ENCODE data around the gene CRTC1. TPM values are rescaled to one million over a fixed set of nuclear protein-coding genes. Genes with fewer than 3 reads are reported as not detected.

The CRTC1 gene
- total and polyA plus RNA-seq, 2 experiments from 2014 or later, result 2.5 to 4.8 TPM

DNA sequence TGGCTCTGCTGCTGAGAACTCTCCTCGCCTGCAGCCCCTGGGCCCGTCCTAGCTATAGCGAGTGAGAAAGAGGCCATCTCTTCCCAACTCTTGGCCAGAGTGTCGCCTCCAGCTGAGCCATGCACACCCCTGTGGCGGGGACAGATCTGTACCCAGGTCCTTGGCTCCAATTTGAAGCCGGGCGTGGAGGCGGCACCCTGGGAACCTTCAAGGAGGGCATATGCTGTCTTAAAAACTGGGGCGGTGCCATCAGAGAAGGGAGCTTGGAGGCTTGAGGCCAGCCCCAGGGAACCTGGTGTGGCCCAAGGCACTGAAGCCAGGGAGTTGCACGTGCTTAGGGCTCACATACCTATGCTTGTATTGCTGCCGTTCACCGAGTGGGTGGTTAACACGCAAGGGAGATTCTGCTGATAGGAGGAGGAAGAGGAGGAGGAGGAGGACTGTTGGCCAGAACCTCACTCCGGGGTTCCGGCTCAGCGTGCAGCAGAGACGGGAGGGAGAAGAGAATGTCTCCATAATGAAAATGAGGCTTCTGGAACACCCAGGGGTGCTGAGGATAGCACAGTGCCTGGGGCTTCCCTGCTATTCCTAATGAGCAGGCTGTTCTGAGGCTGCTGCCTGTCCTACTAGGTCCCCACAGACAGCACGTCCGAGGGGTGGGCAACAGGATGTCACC is 67.0 kb downstream of the CRTC1 start:
- no peak overlapping the region for H3K4me2 ChIP-seq
- WGBS (ENCODE audit: low lambda C conversion rate, missing lambda C conversion rate), result 93% methylated on average over 19 of the region's 19 CpGs
- no peaks in the 10 kb centered on the region for H3K27me3 ChIP-seq
- H3K9me2 ChIP-seq (replicated peaks; ENCODE audit: insufficient read depth), result no peaks in the 10 kb centered on the region
- DNase-seq (ENCODE audit: low spot score), result no peak
- H3K4me3 ChIP-seq, result no peak overlapping the region
- no peaks in the 10 kb centered on the region for H3K36me3 ChIP-seq (replicated peaks; ENCODE audit: insufficient read depth, low read depth)
- no peaks in the 10 kb centered on the region for H4K20me1 ChIP-seq (ENCODE audit: insufficient read depth, poor library complexity, severe bottlenecking)
- no peak overlapping the region for H2AFZ ChIP-seq
- H3K27ac ChIP-seq, result no peak overlapping the region
- H3K79me2 ChIP-seq, result no peaks in the 10 kb centered on the region
- no peaks in the 10 kb centered on the region for H3K9me3 ChIP-seq (ENCODE audit: low read depth)
- peaks cover 10% of the 10 kb centered on the region for H3K4me1 ChIP-seq (ENCODE audit: insufficient read depth)
- TF ChIP-seq, protein P1, sequence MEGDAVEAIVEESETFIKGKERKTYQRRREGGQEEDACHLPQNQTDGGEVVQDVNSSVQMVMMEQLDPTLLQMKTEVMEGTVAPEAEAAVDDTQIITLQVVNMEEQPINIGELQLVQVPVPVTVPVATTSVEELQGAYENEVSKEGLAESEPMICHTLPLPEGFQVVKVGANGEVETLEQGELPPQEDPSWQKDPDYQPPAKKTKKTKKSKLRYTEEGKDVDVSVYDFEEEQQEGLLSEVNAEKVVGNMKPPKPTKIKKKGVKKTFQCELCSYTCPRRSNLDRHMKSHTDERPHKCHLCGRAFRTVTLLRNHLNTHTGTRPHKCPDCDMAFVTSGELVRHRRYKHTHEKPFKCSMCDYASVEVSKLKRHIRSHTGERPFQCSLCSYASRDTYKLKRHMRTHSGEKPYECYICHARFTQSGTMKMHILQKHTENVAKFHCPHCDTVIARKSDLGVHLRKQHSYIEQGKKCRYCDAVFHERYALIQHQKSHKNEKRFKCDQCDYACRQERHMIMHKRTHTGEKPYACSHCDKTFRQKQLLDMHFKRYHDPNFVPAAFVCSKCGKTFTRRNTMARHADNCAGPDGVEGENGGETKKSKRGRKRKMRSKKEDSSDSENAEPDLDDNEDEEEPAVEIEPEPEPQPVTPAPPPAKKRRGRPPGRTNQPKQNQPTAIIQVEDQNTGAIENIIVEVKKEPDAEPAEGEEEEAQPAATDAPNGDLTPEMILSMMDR (IDR thresholded peaks at IDR 0.05; ENCODE audit: poor library complexity), result no peak
- TF ChIP-seq EZH2 (IDR thresholded peaks at IDR 0.05; ENCODE audit: borderline replicate concordance) (no peak), EZH2phosphoT487 (IDR thresholded peaks at IDR 0.05; ENCODE audit: low read depth, severe bottlenecking, unreplicated experiment) (no peak)

DNA sequence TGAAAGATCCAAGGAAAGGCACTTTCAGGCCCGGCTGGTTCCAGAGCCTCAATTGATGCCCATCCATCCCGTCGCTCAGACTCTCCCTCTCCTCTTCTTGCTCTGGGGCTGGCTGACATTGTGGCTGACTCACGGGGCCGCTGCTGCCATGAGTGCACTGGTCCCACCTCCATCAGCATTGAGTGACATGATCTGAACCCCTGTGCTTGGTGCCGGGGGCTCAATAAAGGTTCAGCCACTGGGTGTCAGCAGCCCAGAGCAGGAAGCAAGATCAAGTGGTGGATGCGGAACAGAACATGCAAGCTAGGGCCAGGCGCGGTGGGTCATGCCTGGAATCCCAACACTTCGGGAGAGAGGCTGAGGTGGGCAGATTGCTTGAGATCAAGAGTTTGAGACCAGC is 68.1 kb downstream of the CRTC1 start:
- no peak overlapping the region for H2AFZ ChIP-seq
- 97% methylated on average over 10 of the region's 10 CpGs for WGBS (ENCODE audit: low lambda C conversion rate, missing lambda C conversion rate)
- no peak overlapping the region for H3K27ac ChIP-seq
- no peak overlapping the region for H3K4me3 ChIP-seq
- DNase-seq (ENCODE audit: low spot score), result no peak
- H3K27me3 ChIP-seq, result no peaks in the 10 kb centered on the region
- H3K4me1 ChIP-seq (ENCODE audit: insufficient read depth), result peaks cover 3% of the 10 kb centered on the region
- H3K9me3 ChIP-seq (ENCODE audit: low read depth), result no peaks in the 10 kb centered on the region
- H3K79me2 ChIP-seq, result no peaks in the 10 kb centered on the region
- no peak overlapping the region for H3K4me2 ChIP-seq
- H3K9me2 ChIP-seq (replicated peaks; ENCODE audit: insufficient read depth), result no peaks in the 10 kb centered on the region
- TF ChIP-seq EZH2phosphoT487 (IDR thresholded peaks at IDR 0.05; ENCODE audit: low read depth, severe bottlenecking, unreplicated experiment) (no peak), EZH2 (IDR thresholded peaks at IDR 0.05; ENCODE audit: borderline replicate concordance) (no peak)
- TF ChIP-seq, protein P1 (IDR thresholded peaks at IDR 0.05; ENCODE audit: poor library complexity), result no peak
- H4K20me1 ChIP-seq (ENCODE audit: insufficient read depth, poor library complexity, severe bottlenecking), result no peaks in the 10 kb centered on the region
- H3K36me3 ChIP-seq (replicated peaks; ENCODE audit: insufficient read depth, low read depth), result no peaks in the 10 kb centered on the region

DNA sequence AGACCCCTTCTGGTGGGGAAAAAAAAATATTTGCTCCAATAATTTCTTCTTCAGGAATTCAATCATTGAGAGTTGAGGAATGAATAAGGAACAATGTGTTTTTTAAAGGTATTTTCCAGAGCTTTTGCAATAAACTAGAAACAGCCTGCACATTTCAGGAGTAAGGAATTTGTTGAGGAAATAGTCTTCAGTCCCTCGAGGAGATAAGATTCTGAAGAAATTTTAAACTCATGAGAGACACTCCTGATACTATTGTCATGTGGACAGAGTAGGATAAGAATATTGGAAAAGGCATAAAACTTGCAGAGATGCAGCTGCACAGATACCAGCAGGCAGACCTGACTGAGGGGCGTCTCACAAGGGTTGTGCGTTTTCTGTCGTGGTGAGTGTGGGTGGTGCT is 71.0 kb downstream of the CRTC1 start:
- H3K9me3 ChIP-seq (ENCODE audit: low read depth), result no peaks in the 10 kb centered on the region
- no peak overlapping the region for H3K4me2 ChIP-seq
- DNase-seq (ENCODE audit: low spot score), result no peak
- peaks cover 2% of the 10 kb centered on the region for H3K4me1 ChIP-seq (ENCODE audit: insufficient read depth)
- TF ChIP-seq, protein P1 (IDR thresholded peaks at IDR 0.05; ENCODE audit: poor library complexity), result no peak
- TF ChIP-seq EZH2 (IDR thresholded peaks at IDR 0.05; ENCODE audit: borderline replicate concordance), result no peak
- no peak for TF ChIP-seq EZH2phosphoT487 (IDR thresholded peaks at IDR 0.05; ENCODE audit: low read depth, severe bottlenecking, unreplicated experiment)
- no peaks in the 10 kb centered on the region for H3K9me2 ChIP-seq (replicated peaks; ENCODE audit: insufficient read depth)
- no peak overlapping the region for H2AFZ ChIP-seq
- no peaks in the 10 kb centered on the region for H3K27me3 ChIP-seq
- H3K36me3 ChIP-seq (replicated peaks; ENCODE audit: insufficient read depth, low read depth), result no peaks in the 10 kb centered on the region
- no peak overlapping the region for H3K4me3 ChIP-seq
- WGBS (ENCODE audit: low lambda C conversion rate, missing lambda C conversion rate), result 90% methylated on average over 4 of the region's 4 CpGs
- no peaks in the 10 kb centered on the region for H4K20me1 ChIP-seq (ENCODE audit: insufficient read depth, poor library complexity, severe bottlenecking)
- H3K27ac ChIP-seq, result no peak overlapping the region
- H3K79me2 ChIP-seq, result no peaks in the 10 kb centered on the region
